Transverse colon (tissue), 4 donors: ENCODE data around the gene SEC61G. TPM values are rescaled to one million over a fixed set of nuclear protein-coding genes. Genes with fewer than 3 reads are reported as not detected.

Experiments
- DNase-seq: peaks from one replicate; pipeline ENCODE4 v3.0.0-alpha.2; 2019
- H3K27ac ChIP-seq, 4 donors: fragments of 200-600 bp; sonication (generic); 2 replicates each; pipeline ENCODE4 v1.5.1; 2016 to 2018; ENCODE audit warnings: inconsistent platforms in 4 of 4
- H3K27me3 ChIP-seq: fragments of 200-600 bp; sonication (generic); 2 replicates; pipeline ENCODE4 v1.5.1; 2017; ENCODE audit warnings: inconsistent platforms
- H3K36me3 ChIP-seq, 4 donors: fragments of 200-600 bp; sonication (generic); 2 replicates each; pipeline ENCODE4 v1.5.1; 2017 to 2019; ENCODE audit warnings: inconsistent platforms in 4 of 4
- H3K4me1 ChIP-seq, 4 donors: fragments of 200-600 bp; sonication (generic); 2 replicates each; pipeline ENCODE4 v1.5.1; 2017 to 2020; ENCODE audit warnings: inconsistent platforms in 4 of 4
- H3K4me3 ChIP-seq, 4 donors: fragments of 200-600 bp; sonication (generic); 1 replicate in 1 of 4; 2 replicates in 3 of 4; pipeline versions ENCODE4 v1.5.1 to v1.6.1; 2017 to 2019; ENCODE audit warnings: inconsistent platforms in 4 of 4
- H3K9me3 ChIP-seq, 2 donors: fragments of 200-600 bp; sonication (generic); 2 replicates each; pipeline ENCODE4 v1.5.1; 2017 to 2019; ENCODE audit warnings: inconsistent platforms in 2 of 2
- CTCF ChIP-seq, 5 experiments: fragments of 200-600 bp in 3 of 5; fragments of 450-650 bp in 2 of 5; sonication (generic) in 3 of 5; IDR thresholded peaks; 1 replicate in 2 of 5; 2 replicates in 3 of 5; pipeline ENCODE4 v1.5.1; 2016 to 2017; ENCODE audit warnings: antibody characterized with exemption in 5 of 5, inconsistent platforms in 3 of 5, mild to moderate bottlenecking in 2 of 5, moderate library complexity in 1 of 5
- EP300 ChIP-seq: sonication (generic); formaldehyde crosslinking; IDR thresholded peaks from one replicate; pipeline ENCODE4 v1.6.1; 2017; ENCODE audit warnings: antibody characterized with exemption, low read depth
- POLR2A ChIP-seq: fragments of 450-650 bp; IDR thresholded peaks from one replicate; pipeline ENCODE4 v1.6.1; 2016; ENCODE audit warnings: antibody characterized with exemption, mild to moderate bottlenecking, moderate library complexity
- POLR2AphosphoS5 ChIP-seq, 3 donors: sonication (generic); formaldehyde crosslinking; IDR thresholded peaks; one replicate each; pipeline ENCODE4 v1.6.1; 2016; ENCODE audit warnings: antibody characterized with exemption in 3 of 3
- WGBS, 2 donors: methylation state at CpG; one replicate each; pipeline ENCODE4 v1.1.5; 2018; ENCODE audit warnings: low coverage in 1 of 2; 5-methylcytosine and 5-hydroxymethylcytosine counted together
- in situ Hi-C, 4 donors: fragments of 200-750 bp; cut with MboI; loops; one replicate each; pipeline versions ENCODE4 v1.15.0 to v1.15.1; 2017; ENCODE audit warnings: low sequenced_read_pairs in 3 of 4, low pct_ligation_motif_present in 1 of 4, low pct_unique_long_range_greater_than_20kb in 1 of 4
- intact Hi-C: fragments of 100-400 bp; cut with DNase I; formaldehyde crosslinking; loops from one replicate; pipeline ENCODE4 v1.15.1; 2023; ENCODE audit warnings: low total_unique reads
- total RNA-seq, 4 donors: library from RNA; depleted of rRNA; stranded (reverse); fragments of >200 nt; gene quantifications; one replicate each; pipeline ENCODE4 v1.1.0, GENCODE V29; 2016

SEC61G gene
- total RNA-seq, 4 donors from 2014 or later, result 33.6 to 247 (median 134) TPM

- 35 to 100% methylated on average over 1 to 4 of the region's 4 CpGs for WGBS, 2 donors
- in situ Hi-C loops, result no loop called here
- TF ChIP-seq EP300, result no peak
- no peak for TF ChIP-seq CTCF (IDR thresholded peaks at IDR 0.05)
- no peak for TF ChIP-seq POLR2AphosphoS5 (IDR thresholded peaks at IDR 0.05)
- TF ChIP-seq POLR2A, result no peak
Observed at GRCh38 chr7:54705436-54705835, 53.6 kb downstream of the SEC61G start.

GRCh38 chr7:54704851-54705250 is 54.2 kb downstream of the SEC61G start:
- TF ChIP-seq POLR2AphosphoS5 (IDR thresholded peaks at IDR 0.05) (no peak), POLR2A (no peak), EP300 (no peak), CTCF (IDR thresholded peaks at IDR 0.05) (no peak)
- no peaks in the 10 kb centered on the region for H3K27me3 ChIP-seq
- WGBS, 2 donors, result 47 to 54% methylated on average over 2 of the region's 2 CpGs
- H3K4me1 ChIP-seq, result no peaks in the 10 kb centered on the region
- no peak overlapping the region for H3K4me3 ChIP-seq
- in situ Hi-C loops (no loop called here), intact Hi-C loops (no loop called here)
- H3K36me3 ChIP-seq, result no peaks in the 10 kb centered on the region
- H3K27ac ChIP-seq, result no peak overlapping the region
- no peaks in the 10 kb centered on the region for H3K9me3 ChIP-seq
- DNase-seq, result no peak

More at GRCh38 chr7:54705436-54705835, 53.6 kb downstream of the SEC61G start:
- DNase-seq, result no peak
- Histone ChIP-seq H3K4me1 (no peaks in the 10 kb centered on the region), H3K27me3 (no peaks in the 10 kb centered on the region), H3K4me3 (no peak overlapping the region), H3K9me3 (no peaks in the 10 kb centered on the region), H3K27ac (no peak overlapping the region), H3K36me3 (no peaks in the 10 kb centered on the region)
- intact Hi-C loops, result no loop called here

Other genes with a start within 250 kb of the SEC61G start
- gene VSTM2A, start 216.8 kb downstream of the SEC61G start, total RNA-seq, result 1 to 10 TPM in 1 of 4 donors, under 1 TPM in 2, not detected in 1; 0.79 to 7.2 (median 0.96) TPM